ENCODE measurements around the gene PPY.
"Not testable (repeated sequence)": the region's sequence is repeated elsewhere in the genome, so short reads cannot be mapped to it uniquely, and the experiment has no call there.

PPY gene

GRCh38 chr17:43931062-43931571 lies 11.2 kb downstream of the PPY start:
- DNase-seq (ENCODE audit: low read depth), result no peak

GRCh38 chr17:43928609-43929008 lies 13.7 kb downstream of the PPY start:
- no peak for DNase-seq (ENCODE audit: low read depth)

GRCh38 chr17:43927929-43928328 lies 14.3 kb downstream of the PPY start:
- not testable (repeated sequence) for DNase-seq (ENCODE audit: low read depth)

GRCh38 chr17:43927060-43927864 lies 15.0 kb downstream of the PPY start:
- DNase-seq (ENCODE audit: low read depth), result no peak

- no peak for DNase-seq (ENCODE audit: low read depth)
Observed at GRCh38 chr17:43924558-43924957, 17.7 kb downstream of the PPY start.

- DNase-seq (ENCODE audit: low read depth), result no peak
Observed at GRCh38 chr17:43920500-43921095, 21.7 kb downstream of the PPY start.

- no peak for DNase-seq (ENCODE audit: low read depth)
Observed at GRCh38 chr17:43918026-43918389, 24.3 kb downstream of the PPY start.

GRCh38 chr17:43917348-43918025 lies 24.8 kb downstream of the PPY start:
- no peak for DNase-seq (ENCODE audit: low read depth)

- DNase-seq (ENCODE audit: low read depth), result no peak
Observed at GRCh38 chr17:43917016-43917347, 25.3 kb downstream of the PPY start.

GRCh38 chr17:43916385-43916784 lies 25.9 kb downstream of the PPY start:
- no peak for DNase-seq (ENCODE audit: low read depth)

- DNase-seq (ENCODE audit: low read depth), result no peak
Observed at GRCh38 chr17:43915559-43915958, 26.7 kb downstream of the PPY start.

- DNase-seq (ENCODE audit: low read depth), result no peak
Observed at GRCh38 chr17:43914451-43914850, 27.8 kb downstream of the PPY start.

- DNase-seq (ENCODE audit: low read depth), result no peak
Observed at GRCh38 chr17:43913584-43913983, 28.7 kb downstream of the PPY start.

- DNase-seq (ENCODE audit: low read depth), result no peak
Observed at GRCh38 chr17:43912635-43913304, 29.5 kb downstream of the PPY start.

GRCh38 chr17:43911904-43912303 lies 30.4 kb downstream of the PPY start:
- no peak for DNase-seq (ENCODE audit: low read depth)

GRCh38 chr17:43909537-43910231 lies 32.6 kb downstream of the PPY start:
- no peak for DNase-seq (ENCODE audit: low read depth)

- peak; percentile 78 for DNase-seq (ENCODE audit: low read depth)
Observed at GRCh38 chr17:43907998-43908721, 34.1 kb downstream of the PPY start.

GRCh38 chr17:43907425-43907981 lies 34.8 kb downstream of the PPY start, which contains the start of gene MPP2:
Gene MPP2 (minus strand): TSS chr17:43907536. CDS start chr17:43904460, 3,076 bp downstream.
- DNase-seq (ENCODE audit: low read depth), result peak; percentile 80

- DNase-seq (ENCODE audit: low read depth), result no peak
Observed at GRCh38 chr17:43906951-43907424, 35.3 kb downstream of the PPY start.

- peak; percentile 75 for DNase-seq (ENCODE audit: low read depth)
Observed at GRCh38 chr17:43905985-43906852, 36.1 kb downstream of the PPY start.
